ENCODE data around the gene PIK3IP1. TPM values are rescaled to one million over a fixed set of nuclear protein-coding genes. Genes with fewer than 3 reads are reported as not detected.

The PIK3IP1 gene
- total RNA-seq, 1 donor from 2014 or later: 20.3 TPM

DNA sequence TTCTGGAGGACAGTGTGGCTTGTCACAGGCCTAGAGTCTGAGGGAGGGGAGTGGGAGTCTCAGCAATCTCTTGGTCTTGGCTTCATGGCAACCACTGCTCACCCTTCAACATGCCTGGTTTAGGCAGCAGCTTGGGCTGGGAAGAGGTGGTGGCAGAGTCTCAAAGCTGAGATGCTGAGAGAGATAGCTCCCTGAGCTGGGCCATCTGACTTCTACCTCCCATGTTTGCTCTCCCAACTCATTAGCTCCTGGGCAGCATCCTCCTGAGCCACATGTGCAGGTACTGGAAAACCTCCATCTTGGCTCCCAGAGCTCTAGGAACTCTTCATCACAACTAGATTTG, 13.0 kb downstream of the PIK3IP1 start:
- ATAC-seq (ENCODE audit: low read depth) (no peak), DNase-seq (no peak)
- Mint-ChIP-seq H3K36me3 (ENCODE audit: low read depth) (peaks cover 77% of the 10 kb centered on the region), H3K4me3 (no peak overlapping the region), H3K9me3 (no peaks in the 10 kb centered on the region), H3K4me1 (no peaks in the 10 kb centered on the region), H3K27ac (peak overlapping the region; percentile 13), H3K27me3 (no peaks in the 10 kb centered on the region)
- TF ChIP-seq, protein P1, sequence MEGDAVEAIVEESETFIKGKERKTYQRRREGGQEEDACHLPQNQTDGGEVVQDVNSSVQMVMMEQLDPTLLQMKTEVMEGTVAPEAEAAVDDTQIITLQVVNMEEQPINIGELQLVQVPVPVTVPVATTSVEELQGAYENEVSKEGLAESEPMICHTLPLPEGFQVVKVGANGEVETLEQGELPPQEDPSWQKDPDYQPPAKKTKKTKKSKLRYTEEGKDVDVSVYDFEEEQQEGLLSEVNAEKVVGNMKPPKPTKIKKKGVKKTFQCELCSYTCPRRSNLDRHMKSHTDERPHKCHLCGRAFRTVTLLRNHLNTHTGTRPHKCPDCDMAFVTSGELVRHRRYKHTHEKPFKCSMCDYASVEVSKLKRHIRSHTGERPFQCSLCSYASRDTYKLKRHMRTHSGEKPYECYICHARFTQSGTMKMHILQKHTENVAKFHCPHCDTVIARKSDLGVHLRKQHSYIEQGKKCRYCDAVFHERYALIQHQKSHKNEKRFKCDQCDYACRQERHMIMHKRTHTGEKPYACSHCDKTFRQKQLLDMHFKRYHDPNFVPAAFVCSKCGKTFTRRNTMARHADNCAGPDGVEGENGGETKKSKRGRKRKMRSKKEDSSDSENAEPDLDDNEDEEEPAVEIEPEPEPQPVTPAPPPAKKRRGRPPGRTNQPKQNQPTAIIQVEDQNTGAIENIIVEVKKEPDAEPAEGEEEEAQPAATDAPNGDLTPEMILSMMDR (IDR thresholded peaks at IDR 0.05): no peak
- intact Hi-C loops (cut with micrococcal nuclease): no loop called here
- ChIA-PET CTCF (interaction anchor here (1.7 kb wide), 1 partner anchor 9 kb away, joined by 4 read pairs; no protein-coding TSS in a partner anchor), POLR2A (interaction anchor here (2.1 kb wide), 1 partner anchor 11 kb away, joined by 13 read pairs; no protein-coding TSS in a partner anchor)

DNA sequence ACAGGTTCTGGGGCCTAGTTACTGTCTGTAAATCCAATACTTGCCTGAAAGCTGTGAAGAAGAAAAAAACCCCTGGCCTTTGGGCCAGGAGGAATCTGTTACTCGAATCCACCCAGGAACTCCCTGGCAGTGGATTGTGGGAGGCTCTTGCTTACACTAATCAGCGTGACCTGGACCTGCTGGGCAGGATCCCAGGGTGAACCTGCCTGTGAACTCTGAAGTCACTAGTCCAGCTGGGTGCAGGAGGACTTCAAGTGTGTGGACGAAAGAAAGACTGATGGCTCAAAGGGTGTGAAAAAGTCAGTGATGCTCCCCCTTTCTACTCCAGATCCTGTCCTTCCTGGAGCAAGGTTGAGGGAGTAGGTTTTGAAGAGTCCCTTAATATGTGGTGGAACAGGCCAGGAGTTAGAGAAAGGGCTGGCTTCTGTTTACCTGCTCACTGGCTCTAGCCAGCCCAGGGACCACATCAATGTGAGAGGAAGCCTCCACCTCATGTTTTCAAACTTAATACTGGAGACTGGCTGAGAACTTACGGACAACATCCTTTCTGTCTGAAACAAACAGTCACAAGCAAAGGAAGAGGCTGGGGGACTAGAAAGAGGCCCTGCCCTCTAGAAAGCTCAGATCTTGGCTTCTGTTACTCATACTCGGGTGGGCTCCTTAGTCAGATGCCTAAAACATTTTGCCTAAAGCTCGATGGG, 13.5 kb downstream of the PIK3IP1 start:
- Mint-ChIP-seq H3K9me3 (no peaks in the 10 kb centered on the region), H3K27me3 (no peaks in the 10 kb centered on the region), H3K4me3 (no peak overlapping the region), H3K27ac (peak overlapping the region; percentile 13), H3K36me3 (ENCODE audit: low read depth) (peaks cover 74% of the 10 kb centered on the region), H3K4me1 (no peaks in the 10 kb centered on the region)
- intact Hi-C loops (cut with micrococcal nuclease): no loop called here
- TF ChIP-seq, protein P1 (IDR thresholded peaks at IDR 0.05): no peak
- no peak for ATAC-seq (ENCODE audit: low read depth)
- DNase-seq: no peak
- ChIA-PET CTCF (interaction anchor here (1.2 to 1.7 kb wide), 2 partner anchors 8 to 35 kb away, joined by 4 to 5 read pairs; no protein-coding TSS in a partner anchor), POLR2A (interaction anchor here (0.6 to 2.1 kb wide), 2 partner anchors 11 to 86 kb away, joined by 13 to 14 read pairs; no protein-coding TSS in a partner anchor)

DNA sequence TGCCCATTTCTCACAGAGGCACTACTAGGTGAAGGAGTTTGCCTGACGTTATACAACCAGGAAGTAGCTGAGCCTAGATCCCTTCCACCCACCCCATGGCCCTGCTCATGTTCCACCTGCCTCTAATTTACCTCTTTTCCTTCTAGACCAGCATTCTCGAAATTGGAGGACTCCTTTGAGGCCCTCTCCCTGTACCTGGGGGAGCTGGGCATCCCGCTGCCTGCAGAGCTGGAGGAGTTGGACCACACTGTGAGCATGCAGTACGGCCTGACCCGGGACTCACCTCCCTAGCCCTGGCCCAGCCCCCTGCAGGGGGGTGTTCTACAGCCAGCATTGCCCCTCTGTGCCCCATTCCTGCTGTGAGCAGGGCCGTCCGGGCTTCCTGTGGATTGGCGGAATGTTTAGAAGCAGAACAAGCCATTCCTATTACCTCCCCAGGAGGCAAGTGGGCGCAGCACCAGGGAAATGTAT, 14.1 kb downstream of the PIK3IP1 start:
- DNase-seq (no peak), ATAC-seq (ENCODE audit: low read depth) (no peak)
- intact Hi-C loops (cut with micrococcal nuclease): no loop called here
- CTCF ChIA-PET: interaction anchor here (1.2 kb wide), 1 partner anchor 35 kb away, joined by 5 read pairs; no protein-coding TSS in a partner anchor
- TF ChIP-seq, protein P1 (IDR thresholded peaks at IDR 0.05): no peak
- H3K9me3 Mint-ChIP-seq: no peaks in the 10 kb centered on the region
- no peak overlapping the region for H3K4me3 Mint-ChIP-seq
- POLR2A ChIA-PET: interaction anchor here (0.6 to 1.1 kb wide), 2 partner anchors 12 to 86 kb away, joined by 4 to 14 read pairs; no protein-coding TSS in a partner anchor
- peaks cover 73% of the 10 kb centered on the region for H3K36me3 Mint-ChIP-seq (ENCODE audit: low read depth)
- H3K4me1 Mint-ChIP-seq: no peaks in the 10 kb centered on the region
- H3K27ac Mint-ChIP-seq: no peak overlapping the region
- H3K27me3 Mint-ChIP-seq: no peaks in the 10 kb centered on the region

DNA sequence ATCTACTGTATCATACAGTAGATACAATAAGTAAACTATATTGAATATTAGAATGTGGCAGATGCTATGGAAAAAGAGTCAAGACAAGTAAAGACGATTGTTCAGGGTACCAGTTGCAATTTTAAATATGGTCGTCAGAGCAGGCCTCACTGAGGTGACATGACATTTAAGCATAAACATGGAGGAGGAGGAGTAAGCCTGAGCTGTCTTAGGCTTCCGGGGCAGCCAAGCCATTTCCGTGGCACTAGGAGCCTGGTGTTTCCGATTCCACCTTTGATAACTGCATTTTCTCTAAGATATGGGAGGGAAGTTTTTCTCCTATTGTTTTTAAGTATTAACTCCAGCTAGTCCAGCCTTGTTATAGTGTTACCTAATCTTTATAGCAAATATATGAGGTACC, 14.5 kb downstream of the PIK3IP1 start:
- TF ChIP-seq, protein P1 (IDR thresholded peaks at IDR 0.05): no peak
- Mint-ChIP-seq H3K27me3 (no peaks in the 10 kb centered on the region), H3K4me1 (no peaks in the 10 kb centered on the region), H3K4me3 (no peak overlapping the region), H3K9me3 (no peaks in the 10 kb centered on the region), H3K27ac (no peak overlapping the region), H3K36me3 (ENCODE audit: low read depth) (peaks cover 69% of the 10 kb centered on the region)
- POLR2A ChIA-PET: interaction anchor here (1.1 kb wide), 1 partner anchor 13 kb away, joined by 4 read pairs; no protein-coding TSS in a partner anchor
- DNase-seq (no peak), ATAC-seq (ENCODE audit: low read depth) (no peak)
- intact Hi-C loops (cut with micrococcal nuclease): no loop called here
- CTCF ChIA-PET: interaction anchor here (1.2 kb wide), 1 partner anchor 36 kb away, joined by 5 read pairs; no protein-coding TSS in a partner anchor

All from activated B cell treated with CpG ODN at 0.5 μM for 24 hours (primary cell).